Upper lobe of left lung (tissue), 6 donors: Measurements from ENCODE around the gene GIMAP8. TPM values are rescaled to one million over a fixed set of nuclear protein-coding genes. Genes with fewer than 3 reads are reported as not detected.
A peak's percentile ranks its signal among the peaks of the same experiment; 100 is the strongest.

Experiments
- ATAC-seq, 2 donors: fragments of 200-7000 bp; cut with Tn5 transposase; one replicate each; pipeline ENCODE4 v1.9.1; 2022; ENCODE audit warnings: mild to moderate bottlenecking in 2 of 2, moderate library complexity in 2 of 2; ENCODE audit not compliant: low FRiP score in 2 of 2
- DNase-seq, 2 donors: peaks; one replicate each; pipeline ENCODE4 v3.0.0-alpha.2; 2019 to 2020
- H3K27ac ChIP-seq, 4 donors: fragments of 200-600 bp; sonication (generic); one replicate each; pipeline ENCODE4 v1.5.1; 2016 to 2019
- H3K27me3 ChIP-seq, 4 donors: fragments of 200-600 bp; sonication (generic); one replicate each; pipeline ENCODE4 v1.5.1; 2017 to 2019
- H3K36me3 ChIP-seq, 4 donors: fragments of 200-600 bp; sonication (generic); one replicate each; pipeline ENCODE4 v1.5.1; 2016 to 2019
- H3K4me1 ChIP-seq, 4 donors: fragments of 200-600 bp; sonication (generic); one replicate each; pipeline ENCODE4 v1.5.1; 2018 to 2019
- H3K4me3 ChIP-seq, 4 donors: fragments of 200-600 bp; sonication (generic); one replicate each; pipeline ENCODE4 v1.5.1; 2017 to 2019; ENCODE audit warnings: mild to moderate bottlenecking in 2 of 4, moderate library complexity in 1 of 4
- H3K9me3 ChIP-seq, 4 donors: fragments of 200-600 bp; sonication (generic); one replicate each; pipeline ENCODE4 v1.5.1; 2018 to 2019
- CTCF ChIP-seq, 6 experiments: fragments of 450-650 bp in 4 of 6; fragments of 200-600 bp in 2 of 6; sonication (generic) in 2 of 6; IDR thresholded peaks; one replicate each; pipeline ENCODE4 v1.5.1; 2016 to 2019; ENCODE audit warnings: antibody characterized with exemption in 6 of 6
- EP300 ChIP-seq, 4 donors: sonication (generic); formaldehyde crosslinking; IDR thresholded peaks; one replicate each; pipeline ENCODE4 v1.5.1; 2017; ENCODE audit warnings: antibody characterized with exemption in 4 of 4, control low read depth in 2 of 4
- POLR2A ChIP-seq, 4 donors: fragments of 450-650 bp; IDR thresholded peaks; one replicate each; pipeline ENCODE4 v1.5.1; 2016 to 2017; ENCODE audit warnings: antibody characterized with exemption in 4 of 4, mild to moderate bottlenecking in 2 of 4
- POLR2AphosphoS5 ChIP-seq, 2 donors: sonication (generic); formaldehyde crosslinking; IDR thresholded peaks; one replicate each; pipeline ENCODE4 v1.5.1; 2017; ENCODE audit warnings: antibody characterized with exemption in 2 of 2
- WGBS, 2 donors: methylation state at CpG; one replicate each; pipeline ENCODE4 v1.1.5; 2017 to 2018; 5-methylcytosine and 5-hydroxymethylcytosine counted together
- total RNA-seq, 6 donors: library from RNA; depleted of rRNA in 4 of 6; stranded (reverse); fragments of >200 nt in 4 of 6; gene quantifications; one replicate each; pipeline versions ENCODE4 v1.1.0 to v1.2.1, GENCODE V29; 2016 to 2021
- donor health status: DM: no; HTN: no; CAD: no; lungs with moderate emphysema.
- donor health status: DM: no; HTN: yes; CAD: no; lungs with severe emphysema.

Gene GIMAP8
- total RNA-seq, 6 donors from 2014 or later = 15.6 to 39.6 (median 31.7) TPM

- no peak overlapping the region for H3K4me3 ChIP-seq
- H3K36me3 ChIP-seq = no peaks in the 10 kb centered on the region
- TF ChIP-seq CTCF (IDR thresholded peaks at IDR 0.05) = no peak
- TF ChIP-seq POLR2A (IDR thresholded peaks at IDR 0.05) = no peak
- no peaks in the 10 kb centered on the region for H3K27me3 ChIP-seq
- peaks cover 0 to 11% (median 6%) of the 10 kb centered on the region in 4 donors for H3K9me3 ChIP-seq
- ATAC-seq (no peak), DNase-seq (no peak)
- 89 to 93% methylated on average over 2 of the region's 2 CpGs for WGBS, 2 donors
- peaks cover 17 to 30% (median 20%) of the 10 kb centered on the region in 4 donors for H3K4me1 ChIP-seq
- no peak overlapping the region for H3K27ac ChIP-seq
These were observed 4.0 kb upstream of the GIMAP8 start for GRCh38 chr7:150446288-150446938.

GRCh38 chr7:150447966-150448788 lies 2.3 kb upstream of the GIMAP8 start:
- peaks cover 17 to 30% (median 21%) of the 10 kb centered on the region in 4 donors for H3K4me1 ChIP-seq
- no peaks in the 10 kb centered on the region for H3K36me3 ChIP-seq
- no peak overlapping the region for H3K4me3 ChIP-seq
- H3K27me3 ChIP-seq = no peaks in the 10 kb centered on the region
- TF ChIP-seq CTCF (IDR thresholded peaks at IDR 0.05) (no peak), EP300 (IDR thresholded peaks at IDR 0.05) (no peak), POLR2AphosphoS5 (IDR thresholded peaks at IDR 0.05) (no peak), POLR2A (IDR thresholded peaks at IDR 0.05) (no peak)
- no peak for DNase-seq
- peak overlapping the region in 2 of 4 donors; percentile 89 to 90 for H3K27ac ChIP-seq
- H3K9me3 ChIP-seq = no peaks in the 10 kb centered on the region
- ATAC-seq = no peak
- WGBS, 2 donors = 73 to 74% methylated on average over 32 of the region's 32 CpGs

- TF ChIP-seq CTCF (IDR thresholded peaks at IDR 0.05) = peak; percentile 88 to 92 (median 91)
- TF ChIP-seq POLR2AphosphoS5 (IDR thresholded peaks at IDR 0.05) = peak in 1 of 2 donors; percentile 14
- TF ChIP-seq POLR2A (IDR thresholded peaks at IDR 0.05) = no peak
- no peak for TF ChIP-seq EP300 (IDR thresholded peaks at IDR 0.05)
- DNase-seq (peak in 1 of 2 donors; percentile 88), ATAC-seq (peak; percentile 66 to 76)
- 0 to 1% methylated on average over 6 of the region's 6 CpGs for WGBS, 2 donors
- no peaks in the 10 kb centered on the region for H3K9me3 ChIP-seq
- H3K4me3 ChIP-seq = peak overlapping the region in 1 of 4 donors; percentile 2
- no peaks in the 10 kb centered on the region for H3K36me3 ChIP-seq
- peaks cover 17 to 30% (median 21%) of the 10 kb centered on the region in 4 donors for H3K4me1 ChIP-seq
- H3K27me3 ChIP-seq = no peaks in the 10 kb centered on the region
- peak overlapping the region; percentile 77 to 90 (median 88) for H3K27ac ChIP-seq
These were observed 1.7 kb upstream of the GIMAP8 start for GRCh38 chr7:150448789-150449147.

- no peaks in the 10 kb centered on the region for H3K27me3 ChIP-seq
- TF ChIP-seq POLR2A (IDR thresholded peaks at IDR 0.05) (no peak), CTCF (IDR thresholded peaks at IDR 0.05) (no peak), POLR2AphosphoS5 (IDR thresholded peaks at IDR 0.05) (no peak), EP300 (IDR thresholded peaks at IDR 0.05) (no peak)
- no peak for ATAC-seq
- WGBS, 2 donors = 62 to 76% methylated on average over 7 to 11 of the region's 11 CpGs
- H3K36me3 ChIP-seq = no peaks in the 10 kb centered on the region
- peak overlapping the region; percentile 77 to 90 (median 88) for H3K27ac ChIP-seq
- H3K9me3 ChIP-seq = no peaks in the 10 kb centered on the region
- H3K4me3 ChIP-seq = peak overlapping the region in 1 of 4 donors; percentile 2
- no peak for DNase-seq
- H3K4me1 ChIP-seq = peaks cover 17 to 30% (median 24%) of the 10 kb centered on the region in 4 donors
These were observed 1.1 kb upstream of the GIMAP8 start for GRCh38 chr7:150449206-150449952.
